SK-N-SH (cell line): ENCODE data around the gene PTPRJ. TPM values are rescaled to one million over a fixed set of nuclear protein-coding genes. Genes with fewer than 3 reads are reported as not detected.

ENCODE experiments used
- CTCF ChIA-PET: fragments of 300-600, 350-600 bp; formaldehyde crosslinking; extraction: SDS; loops from one replicate; lab custom pipeline; 2021; lab: Yijun Ruan, JAX
- POLR2A ChIA-PET: fragments of 350-600 bp; sonication (Branson Sonifier 250); formaldehyde crosslinking; extraction: SDS; loops from one replicate; lab custom pipeline; 2020; ENCODE audit warnings: antibody characterized with exemption, inconsistent platforms; lab: Yijun Ruan, JAX
- DNase-seq: peaks from one replicate; pipeline ENCODE4 v3.0.0; 2012
- H2AFZ ChIP-seq: fragments of 200-600 bp; sonication (generic); 2 replicates; pipeline ENCODE4 v1.8.1; 2016; ENCODE audit warnings: antibody characterized with exemption, mild to moderate bottlenecking, low read depth
- H3F3A ChIP-seq: fragments of 200-600 bp; sonication (generic); replicated peaks from 2 replicates; pipeline ENCODE3; 2016; ENCODE audit warnings: antibody characterized with exemption, mild to moderate bottlenecking; ENCODE audit not compliant: insufficient read depth
- H3K27ac ChIP-seq, 2 experiments: fragments of 200-500 bp in 1 of 2; fragments of 200-600 bp in 1 of 2; sonication (Bioruptor generic) in 1 of 2; sonication (generic), shearing (Covaris generic) in 1 of 2; 2 replicates each; pipeline versions ENCODE4 v1.5.1 to v1.6.1; 2014 to 2016; ENCODE audit warnings: low read depth in 2 of 2, inconsistent platforms in 1 of 2, low read length in 1 of 2, mild to moderate bottlenecking in 1 of 2, mixed read lengths in 1 of 2
- H3K27me3 ChIP-seq: fragments of 200-600 bp; sonication (generic), shearing (Covaris generic); 2 replicates; pipeline ENCODE4 v1.6.1; 2016; ENCODE audit warnings: mixed run types; ENCODE audit not compliant: insufficient read depth
- H3K36me3 ChIP-seq, 2 experiments: fragments of 200-500 bp in 1 of 2; fragments of 200-600 bp in 1 of 2; sonication (Bioruptor generic) in 1 of 2; sonication (generic) in 1 of 2; replicated peaks in 1 of 2; 2 replicates each; pipeline versions ENCODE3 to v1.5.1; 2014 to 2016; ENCODE audit warnings: low read length in 1 of 2, mild to moderate bottlenecking in 1 of 2; ENCODE audit not compliant: insufficient read depth in 2 of 2, control insufficient read depth in 1 of 2
- H3K4me1 ChIP-seq, 2 experiments: fragments of 200-500 bp in 1 of 2; fragments of 200-600 bp in 1 of 2; sonication (Bioruptor generic) in 1 of 2; sonication (generic), shearing (Covaris generic) in 1 of 2; 2 replicates each; pipeline versions ENCODE4 v1.5.1 to v1.6.1; 2014 to 2016; ENCODE audit warnings: low read depth in 1 of 2, low read length in 1 of 2, mixed run types in 1 of 2; ENCODE audit not compliant: insufficient read depth in 2 of 2, control insufficient read depth in 1 of 2
- H3K4me2 ChIP-seq: fragments of 200-600 bp; sonication (generic), shearing (Covaris generic); 2 replicates; pipeline ENCODE4 v1.6.1; 2017; ENCODE audit warnings: mixed run types
- H3K4me3 ChIP-seq, 2 experiments: fragments of 200-500 bp in 1 of 2; fragments of 200-600 bp in 1 of 2; sonication (Bioruptor generic) in 1 of 2; sonication (generic), shearing (Covaris generic) in 1 of 2; 2 replicates each; pipeline versions ENCODE4 v1.5.1 to v1.8.1; 2014 to 2016; ENCODE audit warnings: low read depth in 2 of 2, inconsistent platforms in 1 of 2, low read length in 1 of 2, mild to moderate bottlenecking in 1 of 2, mixed read lengths in 1 of 2, moderate library complexity in 1 of 2
- H3K79me2 ChIP-seq: fragments of 200-600 bp; sonication (generic); 2 replicates; pipeline ENCODE4 v1.8.1; 2017; ENCODE audit warnings: mild to moderate bottlenecking; ENCODE audit not compliant: insufficient read depth
- H3K9ac ChIP-seq: fragments of 200-600 bp; sonication (generic); 2 replicates; pipeline ENCODE4 v1.6.1; 2017; ENCODE audit warnings: mixed run types
- H3K9me2 ChIP-seq: fragments of 200-600 bp; sonication (generic); 2 replicates; pipeline ENCODE4 v1.6.1; 2017; ENCODE audit warnings: mixed run types
- H3K9me3 ChIP-seq: fragments of 200-600 bp; sonication (generic); 2 replicates; pipeline ENCODE4 v1.6.1; 2017; ENCODE audit warnings: mixed run types, mild to moderate bottlenecking, moderate library complexity
- H4K20me1 ChIP-seq: fragments of 200-600 bp; sonication (generic); 2 replicates; pipeline ENCODE4 v1.6.1; 2017; ENCODE audit warnings: mild to moderate bottlenecking, mixed run types; ENCODE audit not compliant: insufficient read depth
- EP300 ChIP-seq, 2 experiments: IDR thresholded peaks; 2 replicates each; pipeline versions ENCODE4 v1.4.0 to v1.6.1; 2012; ENCODE audit warnings: borderline replicate concordance in 1 of 2, low read depth in 1 of 2, low read length in 1 of 2
- EZH2phosphoT487 ChIP-seq: fragments of 200-600 bp; sonication (generic); IDR thresholded peaks from 2 replicates; pipeline ENCODE4 v1.6.1; 2017; ENCODE audit warnings: low read depth, mixed run types, mild to moderate bottlenecking, antibody characterized with exemption, moderate library complexity, borderline replicate concordance
- FOXJ3 ChIP-seq: sonication (generic); formaldehyde crosslinking; IDR thresholded peaks from 2 replicates; pipeline ENCODE4 v1.5.1; 2020; ENCODE audit warnings: mild to moderate bottlenecking, missing genetic modification reagents
- GATA2 ChIP-seq: sonication (generic); formaldehyde crosslinking; IDR thresholded peaks from 2 replicates; pipeline ENCODE4 v1.5.0; 2020; ENCODE audit warnings: mild to moderate bottlenecking, missing genetic modification reagents
- MEF2A ChIP-seq: IDR thresholded peaks from 2 replicates; pipeline ENCODE4 v1.4.0; 2012; ENCODE audit warnings: low read depth, borderline replicate concordance
- MXI1 ChIP-seq: IDR thresholded peaks from 2 replicates; pipeline ENCODE4 v1.6.1; 2012; ENCODE audit warnings: mild to moderate bottlenecking, low read depth, low read length, improper control_type of control experiment
- NFIC ChIP-seq: IDR thresholded peaks from 2 replicates; pipeline ENCODE4 v1.4.0; 2012; ENCODE audit warnings: borderline replicate concordance
- RFX5 ChIP-seq: IDR thresholded peaks from 2 replicates; pipeline ENCODE4 v1.6.1; 2012; ENCODE audit warnings: mild to moderate bottlenecking, improper control_type of control experiment, low read length
- SIN3A ChIP-seq: IDR thresholded peaks from 2 replicates; pipeline ENCODE4 v1.6.1; 2012; ENCODE audit warnings: low read depth, mild to moderate bottlenecking, low read length, moderate library complexity, borderline replicate concordance
- SMC3 ChIP-seq: IDR thresholded peaks from 2 replicates; pipeline ENCODE4 v1.6.1; 2012; ENCODE audit warnings: low read depth, low read length, improper control_type of control experiment
- TAF1 ChIP-seq: IDR thresholded peaks from 2 replicates; pipeline ENCODE4 v1.6.1; 2012; ENCODE audit warnings: low read depth, mild to moderate bottlenecking, low read length, moderate library complexity, borderline replicate concordance
- TCF12 ChIP-seq: IDR thresholded peaks from 2 replicates; pipeline ENCODE4 v1.4.0; 2012
- TEAD4 ChIP-seq: IDR thresholded peaks from 2 replicates; pipeline ENCODE4 v1.4.0; 2012; ENCODE audit warnings: mild to moderate bottlenecking, borderline replicate concordance; ENCODE audit not compliant: insufficient read depth
- WGBS: methylation state at CpG from one replicate; pipeline ENCODE4 v1.1.6; 2017; ENCODE audit warnings: low lambda C conversion rate; 5-methylcytosine and 5-hydroxymethylcytosine counted together
- polyA plus RNA-seq, 3 experiments: library from polyadenylated mRNA; depleted of rRNA; stranded (reverse); fragments of >200 nt; gene quantifications; 2 replicates each; pipeline ENCODE4 v1.2.3, GENCODE V29; 2012
- TF ChIP-seq, protein P1 (sequence below): IDR thresholded peaks from 2 replicates; pipeline ENCODE4 v1.4.0; 2012; ENCODE audit warnings: low read depth, borderline replicate concordance
- TF ChIP-seq, protein P2 (sequence below): IDR thresholded peaks from 2 replicates; pipeline ENCODE4 v1.6.1; 2012; ENCODE audit warnings: mild to moderate bottlenecking, low read depth, low read length, moderate library complexity
- TF ChIP-seq, protein P3 (sequence below): IDR thresholded peaks from 2 replicates; pipeline ENCODE4; 2012
- TF ChIP-seq, protein P4 (sequence below): fragments of 150-350 bp; IDR thresholded peaks from 2 replicates; pipeline ENCODE4 v1.6.1; 2017; ENCODE audit warnings: antibody characterized with exemption, low read length, low read depth, borderline replicate concordance
- TF ChIP-seq, protein P5 (sequence below): IDR thresholded peaks from 2 replicates; pipeline ENCODE4 v1.4.0; 2012; ENCODE audit warnings: low read depth
- TF ChIP-seq, protein P6 (sequence below): IDR thresholded peaks from 2 replicates; pipeline ENCODE4 v1.4.0; 2012; ENCODE audit warnings: low read depth, borderline replicate concordance

The PTPRJ gene
- polyA plus RNA-seq, 1 of the 3 experiments (the other 2 are of a cell fraction), result 4.5 TPM

DNA sequence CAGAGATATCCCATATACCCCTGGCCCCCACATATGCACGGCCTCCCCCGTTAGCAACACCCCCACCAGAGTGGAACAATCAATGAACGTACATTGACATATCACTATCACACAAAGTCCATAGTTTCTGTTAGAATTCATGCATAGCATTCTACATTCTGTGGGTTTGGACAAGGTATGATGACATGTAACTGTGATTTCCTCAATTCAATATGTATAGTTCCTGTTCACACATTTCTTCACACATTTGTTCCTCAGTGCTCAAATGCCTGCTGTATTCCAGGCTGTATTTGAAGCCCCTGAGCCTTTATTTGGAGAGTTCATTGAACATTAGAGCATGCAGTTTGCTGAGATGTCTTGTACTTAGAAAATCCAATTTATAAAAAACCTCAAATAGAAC, 69.9 kb downstream of the PTPRJ start:
- Histone ChIP-seq H3F3A (peaks cover 13% of the 10 kb centered on the region), H4K20me1 (peaks cover 14% of the 10 kb centered on the region), H3K79me2 (peaks cover 72% of the 10 kb centered on the region), H3K4me3 (no peak overlapping the region), H3K9me3 (no peaks in the 10 kb centered on the region), H2AFZ (no peak overlapping the region), H3K27ac (no peak overlapping the region), H3K4me1 (peaks cover 12% of the 10 kb centered on the region in 2 experiments; a peak in 2 of 4 replicates), H3K9ac (no peak overlapping the region), H3K36me3 (no peaks in the 10 kb centered on the region), H3K4me2 (no peak overlapping the region), H3K9me2 (no peaks in the 10 kb centered on the region), H3K27me3 (no peaks in the 10 kb centered on the region)
- 96% methylated on average over 3 of the region's 3 CpGs for WGBS
- ChIA-PET CTCF (interaction anchor here (0.6 to 1.3 kb wide), 2 partner anchors 59 to 236 kb away, joined by 3 to 4 read pairs; no protein-coding TSS in a partner anchor), POLR2A (interaction anchor here (0.9 kb wide), 1 partner anchor 32 kb away, joined by 3 read pairs; no protein-coding TSS in a partner anchor)
- no peak for DNase-seq
- TF ChIP-seq, protein P1, sequence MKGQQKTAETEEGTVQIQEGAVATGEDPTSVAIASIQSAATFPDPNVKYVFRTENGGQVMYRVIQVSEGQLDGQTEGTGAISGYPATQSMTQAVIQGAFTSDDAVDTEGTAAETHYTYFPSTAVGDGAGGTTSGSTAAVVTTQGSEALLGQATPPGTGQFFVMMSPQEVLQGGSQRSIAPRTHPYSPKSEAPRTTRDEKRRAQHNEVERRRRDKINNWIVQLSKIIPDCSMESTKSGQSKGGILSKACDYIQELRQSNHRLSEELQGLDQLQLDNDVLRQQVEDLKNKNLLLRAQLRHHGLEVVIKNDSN, result no peak
- TF ChIP-seq, protein P2, sequence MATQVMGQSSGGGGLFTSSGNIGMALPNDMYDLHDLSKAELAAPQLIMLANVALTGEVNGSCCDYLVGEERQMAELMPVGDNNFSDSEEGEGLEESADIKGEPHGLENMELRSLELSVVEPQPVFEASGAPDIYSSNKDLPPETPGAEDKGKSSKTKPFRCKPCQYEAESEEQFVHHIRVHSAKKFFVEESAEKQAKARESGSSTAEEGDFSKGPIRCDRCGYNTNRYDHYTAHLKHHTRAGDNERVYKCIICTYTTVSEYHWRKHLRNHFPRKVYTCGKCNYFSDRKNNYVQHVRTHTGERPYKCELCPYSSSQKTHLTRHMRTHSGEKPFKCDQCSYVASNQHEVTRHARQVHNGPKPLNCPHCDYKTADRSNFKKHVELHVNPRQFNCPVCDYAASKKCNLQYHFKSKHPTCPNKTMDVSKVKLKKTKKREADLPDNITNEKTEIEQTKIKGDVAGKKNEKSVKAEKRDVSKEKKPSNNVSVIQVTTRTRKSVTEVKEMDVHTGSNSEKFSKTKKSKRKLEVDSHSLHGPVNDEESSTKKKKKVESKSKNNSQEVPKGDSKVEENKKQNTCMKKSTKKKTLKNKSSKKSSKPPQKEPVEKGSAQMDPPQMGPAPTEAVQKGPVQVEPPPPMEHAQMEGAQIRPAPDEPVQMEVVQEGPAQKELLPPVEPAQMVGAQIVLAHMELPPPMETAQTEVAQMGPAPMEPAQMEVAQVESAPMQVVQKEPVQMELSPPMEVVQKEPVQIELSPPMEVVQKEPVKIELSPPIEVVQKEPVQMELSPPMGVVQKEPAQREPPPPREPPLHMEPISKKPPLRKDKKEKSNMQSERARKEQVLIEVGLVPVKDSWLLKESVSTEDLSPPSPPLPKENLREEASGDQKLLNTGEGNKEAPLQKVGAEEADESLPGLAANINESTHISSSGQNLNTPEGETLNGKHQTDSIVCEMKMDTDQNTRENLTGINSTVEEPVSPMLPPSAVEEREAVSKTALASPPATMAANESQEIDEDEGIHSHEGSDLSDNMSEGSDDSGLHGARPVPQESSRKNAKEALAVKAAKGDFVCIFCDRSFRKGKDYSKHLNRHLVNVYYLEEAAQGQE, result no peak
- TF ChIP-seq, protein P3, sequence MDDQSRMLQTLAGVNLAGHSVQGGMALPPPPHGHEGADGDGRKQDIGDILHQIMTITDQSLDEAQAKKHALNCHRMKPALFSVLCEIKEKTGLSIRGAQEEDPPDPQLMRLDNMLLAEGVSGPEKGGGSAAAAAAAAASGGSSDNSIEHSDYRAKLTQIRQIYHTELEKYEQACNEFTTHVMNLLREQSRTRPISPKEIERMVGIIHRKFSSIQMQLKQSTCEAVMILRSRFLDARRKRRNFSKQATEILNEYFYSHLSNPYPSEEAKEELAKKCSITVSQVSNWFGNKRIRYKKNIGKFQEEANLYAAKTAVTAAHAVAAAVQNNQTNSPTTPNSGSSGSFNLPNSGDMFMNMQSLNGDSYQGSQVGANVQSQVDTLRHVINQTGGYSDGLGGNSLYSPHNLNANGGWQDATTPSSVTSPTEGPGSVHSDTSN, result no peak
- TF ChIP-seq RFX5 (no peak), SMC3 (no peak), TAF1 (no peak), TCF12 (no peak), GATA2 (CRISPR knock-in tag) (no peak), EZH2phosphoT487 (no peak), FOXJ3 (CRISPR knock-in tag) (no peak), SIN3A (no peak), TEAD4 (no peak), NFIC (no peak), MXI1 (no peak), EP300 (IDR thresholded peaks at IDR 0.05; ENCODE audit: borderline replicate concordance in 1 of 2, low read depth in 1 of 2, low read length in 1 of 2) (no peak), MEF2A (no peak)
- TF ChIP-seq, protein P4, sequence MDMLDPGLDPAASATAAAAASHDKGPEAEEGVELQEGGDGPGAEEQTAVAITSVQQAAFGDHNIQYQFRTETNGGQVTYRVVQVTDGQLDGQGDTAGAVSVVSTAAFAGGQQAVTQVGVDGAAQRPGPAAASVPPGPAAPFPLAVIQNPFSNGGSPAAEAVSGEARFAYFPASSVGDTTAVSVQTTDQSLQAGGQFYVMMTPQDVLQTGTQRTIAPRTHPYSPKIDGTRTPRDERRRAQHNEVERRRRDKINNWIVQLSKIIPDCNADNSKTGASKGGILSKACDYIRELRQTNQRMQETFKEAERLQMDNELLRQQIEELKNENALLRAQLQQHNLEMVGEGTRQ, result no peak
- TF ChIP-seq, protein P5, sequence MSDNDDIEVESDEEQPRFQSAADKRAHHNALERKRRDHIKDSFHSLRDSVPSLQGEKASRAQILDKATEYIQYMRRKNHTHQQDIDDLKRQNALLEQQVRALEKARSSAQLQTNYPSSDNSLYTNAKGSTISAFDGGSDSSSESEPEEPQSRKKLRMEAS, result no peak
- TF ChIP-seq, protein P6, sequence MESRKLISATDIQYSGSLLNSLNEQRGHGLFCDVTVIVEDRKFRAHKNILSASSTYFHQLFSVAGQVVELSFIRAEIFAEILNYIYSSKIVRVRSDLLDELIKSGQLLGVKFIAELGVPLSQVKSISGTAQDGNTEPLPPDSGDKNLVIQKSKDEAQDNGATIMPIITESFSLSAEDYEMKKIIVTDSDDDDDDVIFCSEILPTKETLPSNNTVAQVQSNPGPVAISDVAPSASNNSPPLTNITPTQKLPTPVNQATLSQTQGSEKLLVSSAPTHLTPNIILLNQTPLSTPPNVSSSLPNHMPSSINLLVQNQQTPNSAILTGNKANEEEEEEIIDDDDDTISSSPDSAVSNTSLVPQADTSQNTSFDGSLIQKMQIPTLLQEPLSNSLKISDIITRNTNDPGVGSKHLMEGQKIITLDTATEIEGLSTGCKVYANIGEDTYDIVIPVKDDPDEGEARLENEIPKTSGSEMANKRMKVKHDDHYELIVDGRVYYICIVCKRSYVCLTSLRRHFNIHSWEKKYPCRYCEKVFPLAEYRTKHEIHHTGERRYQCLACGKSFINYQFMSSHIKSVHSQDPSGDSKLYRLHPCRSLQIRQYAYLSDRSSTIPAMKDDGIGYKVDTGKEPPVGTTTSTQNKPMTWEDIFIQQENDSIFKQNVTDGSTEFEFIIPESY, result no peak
